GM21717 (cell line): ENCODE data around the gene DUSP7.
A peak's percentile ranks its signal among the peaks of the same experiment; 100 is the strongest.

Experiments used
- ATAC-seq: cut with Tn5 transposase; IDR thresholded peaks from one replicate; pipeline ENCODE4 v1.9.1; 2021; ENCODE audit warnings: mild to moderate bottlenecking, moderate library complexity; ENCODE audit not compliant: unreplicated experiment

DUSP7 gene

DNA sequence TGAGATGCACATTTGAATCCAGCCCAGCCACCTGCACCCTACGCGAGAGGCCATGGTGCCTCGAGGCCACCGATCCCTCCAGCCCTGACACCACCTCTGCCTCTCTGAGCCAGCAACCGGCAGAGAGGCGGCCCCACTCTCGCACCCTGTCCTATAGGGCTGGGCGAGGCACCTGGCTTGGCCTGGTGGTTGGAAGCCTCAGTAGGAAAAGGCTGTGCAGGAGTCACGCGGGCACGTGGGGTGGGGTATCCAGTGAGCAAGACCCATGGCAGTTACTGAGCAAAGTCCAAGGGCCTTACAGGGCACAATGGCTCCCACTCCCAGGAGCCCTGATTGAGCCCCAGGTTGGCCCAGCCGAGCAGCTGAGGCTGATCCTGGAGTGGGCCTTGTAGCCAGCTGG is 12.4 kb upstream of the DUSP7 start:
- no peak for ATAC-seq

DNA sequence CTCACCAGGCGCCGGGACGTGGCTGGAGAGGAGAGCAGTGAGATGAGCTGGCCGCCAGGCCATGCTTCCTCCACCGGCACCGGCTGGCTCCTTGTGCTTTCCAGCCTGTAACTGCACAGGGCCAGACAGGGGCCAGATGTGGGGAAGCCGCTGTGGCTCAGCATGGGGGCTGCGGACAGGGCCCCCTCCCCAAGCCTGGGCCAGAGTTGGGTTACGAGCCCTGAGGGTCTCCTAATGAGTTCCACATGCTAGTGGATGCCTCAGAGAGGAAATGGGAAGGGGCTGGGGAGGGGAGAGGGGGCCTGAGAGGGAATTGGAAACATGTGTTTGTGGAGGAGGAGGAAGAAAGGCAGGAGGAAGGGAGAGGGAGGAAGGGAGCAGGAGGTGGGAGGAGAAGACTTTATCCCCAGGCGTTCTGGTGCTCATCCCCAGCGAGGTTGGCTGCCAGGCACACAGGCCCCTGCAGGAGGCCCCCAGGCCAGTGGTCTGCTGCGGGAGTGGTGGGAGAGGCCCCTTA is 11.7 kb upstream of the DUSP7 start:
- no peak for ATAC-seq

DNA sequence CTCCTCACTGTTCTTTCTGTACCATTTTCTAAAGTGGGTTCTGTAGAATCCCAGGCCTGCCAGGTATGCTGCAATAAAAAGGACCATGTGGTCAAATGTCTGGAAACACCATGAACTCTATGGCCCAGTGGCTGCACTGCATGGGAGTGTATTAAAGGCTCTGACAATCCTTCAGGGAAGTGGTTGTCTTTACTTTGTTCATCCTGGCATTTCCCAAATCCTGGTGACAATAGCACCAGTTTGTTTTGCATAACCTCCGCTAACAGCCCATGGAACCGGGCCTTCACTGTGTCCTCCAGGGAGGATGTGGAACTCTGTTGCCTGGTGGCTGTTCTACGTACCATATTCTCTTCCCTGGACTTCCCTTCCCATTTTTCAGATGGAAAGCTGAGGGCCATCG is 11.2 kb upstream of the DUSP7 start:
- ATAC-seq = no peak

DNA sequence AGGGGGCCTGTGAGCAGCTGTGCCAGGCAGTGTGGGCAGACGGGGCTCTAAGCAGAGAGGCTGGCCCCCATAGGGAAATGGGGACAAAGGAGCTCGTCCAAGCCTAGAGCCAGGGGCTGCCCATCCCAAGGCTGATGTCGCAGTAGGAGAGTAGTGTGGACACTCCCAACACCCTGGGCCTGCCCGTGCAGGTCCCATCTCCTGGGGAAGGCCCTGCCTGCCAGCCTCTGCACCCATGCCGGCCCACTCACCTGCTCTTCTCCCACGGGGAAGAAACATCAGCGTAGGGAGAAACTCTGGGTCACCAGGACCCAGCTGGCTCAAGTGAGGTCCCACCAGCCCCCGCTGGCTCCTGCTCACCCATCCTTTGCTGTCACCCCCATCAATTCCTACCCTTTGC is 10.7 kb upstream of the DUSP7 start:
- ATAC-seq = no peak

DNA sequence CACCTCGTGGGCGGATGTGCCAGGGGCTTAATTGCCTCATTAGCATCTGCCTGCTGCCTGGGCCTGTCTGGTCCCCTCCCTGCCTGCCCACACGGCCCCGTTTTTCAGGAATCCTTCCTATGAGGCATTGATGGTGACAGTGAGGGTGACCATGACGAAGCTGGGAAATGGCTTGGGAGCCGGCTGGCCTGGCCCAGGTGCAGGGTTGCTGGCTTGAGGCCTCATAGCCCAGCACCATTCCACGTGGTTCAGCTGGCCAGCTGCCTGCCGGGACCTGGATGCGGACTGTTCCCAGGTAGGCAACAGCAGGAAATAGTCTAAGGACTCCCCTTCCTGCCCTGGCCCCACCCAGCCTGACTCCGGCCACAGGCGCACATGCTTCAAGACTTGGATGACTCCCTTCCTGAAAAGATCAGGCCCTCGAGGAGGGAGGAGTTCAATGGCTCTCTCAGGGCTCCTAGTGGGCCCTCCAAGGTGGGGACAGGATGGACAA is 8.9 kb upstream of the DUSP7 start:
- ATAC-seq = no peak

DNA sequence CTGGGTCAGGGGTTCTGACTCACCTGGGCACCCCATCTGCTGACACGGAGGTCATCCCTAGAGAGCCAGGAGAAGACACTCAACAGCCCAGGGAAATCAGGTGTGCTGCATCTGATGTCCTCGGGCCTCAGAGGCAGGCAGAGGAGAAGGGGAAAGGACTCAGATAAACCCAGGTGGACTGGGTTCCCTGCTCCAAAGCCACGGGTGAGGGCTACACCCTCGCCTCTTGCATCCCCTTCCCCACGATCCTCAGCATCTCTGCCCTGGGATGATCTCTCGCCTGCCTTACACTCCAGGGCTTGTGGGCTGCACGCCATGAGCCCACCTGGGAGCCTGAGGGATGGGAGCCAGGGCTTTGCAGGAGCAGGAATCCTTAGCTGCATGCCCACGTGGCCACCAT is 8.2 kb upstream of the DUSP7 start:
- no peak for ATAC-seq

DNA sequence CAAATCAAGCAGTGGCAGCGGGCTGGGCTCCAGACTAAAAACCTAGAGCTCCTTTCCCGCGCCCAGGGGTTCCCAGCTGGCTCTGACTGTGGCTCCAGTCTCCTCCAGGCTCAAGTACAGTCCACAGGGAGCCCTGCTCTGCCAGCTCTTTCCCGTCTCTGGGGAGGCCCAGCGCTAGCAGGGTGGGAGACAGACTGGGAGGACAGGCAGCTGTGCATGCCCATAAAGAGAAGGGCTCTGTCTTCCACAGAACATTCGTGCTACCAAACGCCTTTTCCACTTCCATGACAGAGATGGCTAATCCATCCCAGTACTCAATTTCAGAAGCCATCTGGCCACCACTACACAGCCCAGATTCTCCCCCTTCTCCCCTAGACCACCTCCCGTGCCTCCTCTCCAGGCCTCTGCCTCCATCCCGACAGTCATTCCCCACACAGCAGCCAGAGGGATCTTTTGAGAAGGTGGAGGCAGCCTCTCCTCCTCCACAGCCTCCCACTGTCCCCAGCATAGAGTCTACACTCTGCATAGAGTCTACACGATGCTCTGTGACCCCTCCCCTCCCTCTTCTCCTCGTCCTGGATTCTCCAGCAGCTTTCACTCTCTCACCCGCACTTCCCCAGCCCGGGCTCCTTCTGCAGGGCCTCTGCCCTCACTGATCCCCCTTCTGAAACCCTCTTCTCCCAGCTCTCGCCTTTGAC is 6.8 kb upstream of the DUSP7 start:
- ATAC-seq = no peak

DNA sequence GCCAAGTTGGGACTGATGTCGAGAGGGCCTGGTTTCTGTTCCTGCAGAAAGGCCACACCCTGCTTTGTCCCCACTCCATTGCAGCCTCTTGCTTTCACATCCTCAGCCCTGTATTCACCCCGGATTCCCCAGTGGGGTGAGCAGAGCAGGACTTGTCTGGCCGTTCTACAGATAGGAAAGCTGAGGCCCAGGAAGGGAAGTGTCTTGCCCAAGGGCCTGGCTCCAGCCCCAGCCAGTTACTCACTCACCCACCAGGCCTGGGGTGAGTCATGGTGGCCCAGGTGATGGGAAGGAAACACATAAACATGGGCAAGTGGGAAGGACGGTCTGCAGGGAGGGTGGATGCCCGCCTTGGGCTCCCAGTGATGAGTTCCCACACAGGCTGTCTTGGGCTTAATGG is 6.1 kb upstream of the DUSP7 start:
- ATAC-seq = no peak

DNA sequence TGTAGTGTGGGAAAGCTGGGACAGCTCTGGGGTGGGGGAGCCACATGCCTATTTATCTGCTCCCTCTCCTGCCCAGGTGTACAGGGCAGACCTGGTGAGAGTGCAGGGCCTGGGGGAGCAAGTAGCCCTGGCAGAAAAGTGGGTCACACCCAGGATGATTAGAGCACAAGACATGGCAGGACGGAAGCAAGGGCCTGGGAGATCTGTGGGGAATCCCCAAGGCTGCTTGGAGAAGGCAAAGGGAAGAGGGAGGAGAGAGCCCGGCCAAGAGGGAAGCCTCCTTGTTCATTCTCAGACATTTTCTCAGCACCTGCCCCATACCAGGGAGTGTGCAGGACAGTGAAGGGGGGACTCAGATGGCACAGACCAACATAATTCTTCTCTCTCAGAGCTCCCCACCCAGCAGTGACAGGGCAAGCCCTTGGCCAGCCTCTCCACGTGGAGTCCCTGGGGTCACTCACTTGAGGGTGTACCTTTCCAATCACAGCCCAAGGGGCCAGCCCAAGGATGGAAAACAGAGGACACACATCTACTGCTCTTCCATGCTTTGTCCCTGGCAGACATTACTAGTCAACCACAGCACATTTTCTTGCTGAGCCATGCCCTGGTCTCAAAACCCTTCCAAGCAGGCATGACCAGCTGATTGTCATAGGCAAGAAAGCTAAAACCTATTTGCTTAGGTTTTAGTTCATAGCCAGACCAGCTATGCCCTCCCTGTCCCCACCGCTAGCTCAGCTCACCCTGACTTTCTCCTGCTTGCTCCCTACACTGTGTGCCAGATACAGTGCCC is 4.9 kb upstream of the DUSP7 start:
- ATAC-seq = no peak

DNA sequence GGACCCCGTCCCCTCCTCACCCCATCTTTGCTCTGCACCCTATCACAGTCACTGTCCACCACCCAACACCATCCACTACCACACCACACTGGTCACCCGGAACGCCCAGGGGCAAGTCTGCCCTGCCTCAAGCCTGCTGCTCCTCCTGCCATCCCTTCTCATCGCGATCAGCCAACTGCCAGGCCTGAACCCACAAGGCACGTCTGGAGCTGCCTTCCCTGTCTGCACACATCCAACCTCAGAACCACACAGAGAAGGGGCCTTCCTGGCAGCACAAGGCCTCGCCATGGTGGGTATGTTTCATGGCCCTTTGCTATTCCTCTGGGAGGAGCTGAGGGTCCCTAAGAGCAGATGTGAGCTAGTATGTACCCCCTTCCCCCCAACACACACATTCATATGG is 3.4 kb upstream of the DUSP7 start:
- ATAC-seq = no peak

DNA sequence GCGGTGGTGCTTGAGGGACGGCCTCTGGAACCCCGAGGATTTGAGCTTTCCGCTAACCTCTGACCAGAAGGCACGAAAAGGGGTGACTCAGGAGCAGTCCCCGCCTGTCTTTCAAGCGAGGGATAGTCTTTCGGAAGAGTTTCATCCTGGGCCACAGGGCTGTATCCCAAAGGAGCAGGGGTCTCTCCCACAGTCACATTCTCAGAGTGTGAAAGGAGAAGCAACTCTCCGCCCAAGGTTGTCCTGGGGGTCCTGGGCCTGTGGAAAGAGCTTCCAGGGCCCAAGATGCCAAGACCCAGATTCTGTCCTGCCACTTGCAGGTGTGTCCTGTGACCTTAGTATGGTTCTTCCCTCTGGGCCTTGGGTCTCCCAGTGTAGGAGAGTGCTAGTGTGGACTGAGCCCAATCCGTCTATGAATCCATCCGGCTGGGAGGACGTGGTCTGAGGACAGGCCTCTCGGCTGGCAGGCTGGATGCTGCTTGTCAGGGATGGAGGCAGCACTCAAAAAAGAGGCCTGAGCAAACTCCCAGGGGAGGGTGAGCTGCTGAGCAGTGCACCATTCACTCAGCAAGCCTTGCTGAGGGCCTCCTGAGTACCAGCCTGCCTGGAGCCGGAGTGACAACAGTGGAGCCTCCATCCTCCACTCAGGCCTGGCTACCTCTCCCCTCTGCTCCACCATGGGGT is 1.6 kb upstream of the DUSP7 start:
- ATAC-seq = no peak

DNA sequence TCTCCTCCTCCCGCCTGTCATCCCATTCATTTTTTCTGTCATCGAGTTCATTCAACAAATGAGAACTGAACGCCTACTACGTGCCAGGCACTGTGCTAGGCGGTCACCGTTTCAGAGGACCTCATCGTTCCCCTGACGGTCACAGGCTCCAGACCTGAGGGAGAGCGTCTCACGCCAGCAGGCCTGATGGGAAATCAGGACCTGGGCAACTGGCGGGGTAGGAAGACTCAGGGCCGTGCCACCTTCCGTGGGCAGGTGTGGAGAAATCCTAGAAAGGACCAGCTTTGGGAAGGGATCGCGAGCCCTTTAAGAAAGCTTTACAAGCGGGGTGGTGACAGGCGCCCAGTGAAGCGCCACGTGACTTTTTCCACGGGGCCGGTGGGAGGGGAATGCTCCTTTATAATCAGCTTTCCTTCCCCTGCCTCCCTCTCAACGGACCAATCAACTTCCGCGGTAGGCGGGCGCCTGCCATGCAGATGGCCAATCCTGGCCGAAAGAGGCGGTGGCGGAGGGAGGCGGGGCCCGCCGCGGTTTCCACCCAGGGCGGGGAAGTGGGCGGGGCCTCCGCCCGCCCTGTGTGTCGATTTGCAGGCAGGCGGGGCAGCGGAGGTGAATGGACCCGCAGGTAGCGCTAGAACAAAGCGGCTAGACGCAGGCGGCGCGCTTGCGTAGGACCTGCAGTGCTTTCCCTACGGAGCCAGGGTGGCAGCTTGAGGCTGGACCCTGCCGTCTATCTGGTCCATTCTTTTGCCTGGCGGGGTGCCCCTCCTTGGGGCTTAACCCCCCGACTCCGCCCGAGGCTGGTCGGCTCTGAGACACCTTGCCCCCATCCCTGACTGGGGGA is 819 bp upstream of the DUSP7 start:
- ATAC-seq = peak; percentile 67

DNA sequence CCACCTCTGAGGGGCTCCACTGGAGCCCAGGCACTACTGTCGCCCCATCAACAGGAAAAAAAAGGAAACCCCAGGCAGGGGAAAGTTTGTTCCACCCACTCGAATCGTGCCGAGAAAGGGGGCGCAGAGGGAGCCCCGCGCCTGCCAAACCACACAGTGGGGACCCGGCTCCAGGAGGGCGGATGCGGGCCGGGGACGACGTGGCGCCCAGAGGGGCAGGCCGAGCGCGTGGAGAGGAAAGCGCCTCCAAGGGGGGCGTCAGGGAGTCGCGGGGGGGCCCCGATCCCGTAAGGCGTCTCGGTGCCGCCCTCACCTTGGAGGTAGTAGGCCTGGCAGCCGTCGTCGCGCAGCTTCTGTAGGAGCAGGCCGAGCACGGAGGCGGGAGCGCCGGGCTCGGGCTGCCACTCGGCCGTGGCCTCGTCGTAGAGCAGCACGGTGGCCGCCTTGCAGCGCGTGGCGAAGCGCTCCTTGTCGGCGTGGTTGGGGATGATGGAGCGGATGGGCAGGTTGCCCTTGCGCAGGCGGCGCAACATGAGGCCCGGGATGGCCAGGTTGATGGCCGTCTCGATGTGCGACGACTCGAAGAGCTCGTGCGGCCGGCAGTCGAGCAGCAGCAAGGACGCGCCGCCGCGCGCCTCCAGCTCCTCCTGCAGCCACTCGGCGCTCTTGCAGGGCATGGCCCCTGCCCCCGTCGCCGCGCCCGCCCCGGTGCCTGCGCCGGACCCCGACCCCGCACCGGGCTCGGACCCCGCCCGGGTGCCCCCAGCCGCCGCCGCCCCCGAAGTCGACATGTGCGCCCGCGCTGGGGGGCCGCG is 627 bp downstream of the DUSP7 start:
- ATAC-seq = peak; percentile 8

DNA sequence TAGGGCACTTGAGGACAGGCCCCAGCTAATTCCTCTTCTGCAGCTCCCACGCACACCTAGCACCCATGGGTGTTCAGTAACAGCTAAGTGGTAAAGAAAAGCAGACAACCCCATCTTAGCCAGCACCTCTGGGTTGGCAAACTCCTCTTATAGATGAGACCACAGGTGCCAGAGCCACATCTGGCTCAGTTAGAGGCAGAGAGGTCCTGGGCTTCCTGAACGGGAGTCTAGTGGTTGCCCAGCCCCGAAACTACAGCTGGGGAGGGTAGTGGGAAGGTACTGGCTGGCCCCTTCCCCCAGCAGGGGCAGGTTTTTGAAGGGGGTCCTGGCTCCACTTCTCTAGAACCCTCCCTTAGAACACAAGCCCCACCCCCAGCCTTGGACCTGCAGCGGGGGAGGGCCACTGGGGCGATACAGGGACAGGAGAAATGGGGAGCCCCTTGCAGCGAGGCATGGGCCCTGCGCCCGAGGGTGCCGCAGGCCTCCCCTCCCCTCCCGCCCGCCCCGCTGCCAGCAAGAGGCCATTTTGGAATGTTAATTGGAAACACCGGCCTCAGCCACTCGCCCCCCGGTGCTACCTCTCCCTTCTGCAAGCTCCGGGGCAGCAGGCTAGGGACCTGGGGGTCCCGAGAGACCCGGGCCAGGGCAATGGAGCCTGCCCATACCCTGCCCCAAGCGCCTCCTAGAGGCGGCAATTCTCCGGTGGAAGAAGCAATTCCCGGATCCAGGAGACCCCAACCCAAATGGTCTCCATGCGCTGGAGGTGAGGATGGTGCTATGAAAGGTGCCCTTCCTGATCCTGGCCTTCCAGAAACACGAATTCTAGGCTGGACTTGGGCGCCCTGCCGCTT is 1.5 kb downstream of the DUSP7 start:
- ATAC-seq = no peak

DNA sequence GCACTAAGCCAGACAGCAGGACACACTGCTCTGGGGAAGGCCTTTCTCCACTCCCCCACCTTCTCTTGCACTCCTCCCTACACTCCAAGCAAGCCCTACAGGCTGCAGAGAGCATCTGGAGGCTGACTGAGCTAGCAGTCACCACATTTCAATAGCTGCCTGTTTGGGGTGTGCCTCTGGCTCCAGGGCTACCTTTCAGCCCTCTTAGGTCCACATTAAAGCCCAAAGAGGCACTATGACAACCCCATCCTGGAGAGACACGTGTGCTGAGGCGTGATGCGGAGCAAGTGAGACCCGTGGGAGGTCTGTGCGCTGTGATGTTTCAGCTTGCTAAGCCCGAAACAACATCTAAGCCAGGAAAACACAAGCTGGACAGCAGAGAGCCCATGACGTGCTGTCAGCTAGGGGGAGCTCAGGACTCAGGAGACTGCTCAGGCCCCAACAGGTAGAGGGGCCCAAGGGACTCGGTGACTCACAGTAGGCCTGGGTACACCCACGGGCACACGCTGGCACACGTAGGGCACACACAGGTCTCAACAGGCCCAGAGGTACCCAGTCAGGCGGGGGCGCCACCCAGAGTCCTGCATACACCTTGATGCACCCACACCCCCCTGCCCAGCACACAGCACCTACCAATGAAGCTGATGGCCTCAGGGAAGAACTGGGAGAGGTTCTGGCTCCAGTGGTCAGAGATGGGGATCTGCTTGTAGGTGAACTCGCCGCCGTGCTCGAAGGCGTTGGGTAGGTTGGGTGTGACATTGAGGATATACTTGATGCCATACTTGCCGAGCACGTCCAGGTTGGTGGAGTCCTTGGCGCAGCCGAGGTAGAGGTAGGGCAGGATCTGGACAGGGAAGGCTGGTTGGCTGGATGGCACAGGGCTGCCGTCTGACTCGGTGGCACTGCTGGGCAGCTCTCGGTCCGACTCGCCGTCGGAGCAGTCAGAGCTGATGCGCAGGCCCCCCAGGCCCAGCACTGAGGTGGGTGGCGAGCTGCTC is 2.8 kb downstream of the DUSP7 start:
- no peak for ATAC-seq

DNA sequence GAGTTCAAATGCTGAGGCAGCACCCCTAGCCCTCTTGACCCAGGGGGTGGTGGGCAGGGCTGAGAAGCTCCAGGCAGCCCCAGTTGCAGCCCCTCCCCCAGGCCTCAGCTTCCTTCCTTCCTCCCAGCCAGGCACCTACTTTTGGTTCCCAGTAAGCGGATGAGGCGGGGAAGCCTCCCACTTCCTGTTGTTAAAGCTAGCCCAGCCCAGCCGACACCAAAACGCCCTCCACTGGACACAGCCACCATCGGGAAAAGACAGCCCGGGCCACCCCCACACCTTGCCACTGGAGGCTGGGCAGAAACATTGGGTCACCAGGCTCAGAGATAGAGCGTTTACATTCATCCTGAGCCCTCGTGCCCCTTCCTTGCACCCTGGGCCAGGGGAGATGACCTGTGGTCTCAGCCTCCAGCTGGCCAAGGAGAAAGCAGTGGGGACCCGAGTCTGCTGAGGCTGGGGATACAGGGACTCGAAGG is 3.5 kb downstream of the DUSP7 start:
- no peak for ATAC-seq

DNA sequence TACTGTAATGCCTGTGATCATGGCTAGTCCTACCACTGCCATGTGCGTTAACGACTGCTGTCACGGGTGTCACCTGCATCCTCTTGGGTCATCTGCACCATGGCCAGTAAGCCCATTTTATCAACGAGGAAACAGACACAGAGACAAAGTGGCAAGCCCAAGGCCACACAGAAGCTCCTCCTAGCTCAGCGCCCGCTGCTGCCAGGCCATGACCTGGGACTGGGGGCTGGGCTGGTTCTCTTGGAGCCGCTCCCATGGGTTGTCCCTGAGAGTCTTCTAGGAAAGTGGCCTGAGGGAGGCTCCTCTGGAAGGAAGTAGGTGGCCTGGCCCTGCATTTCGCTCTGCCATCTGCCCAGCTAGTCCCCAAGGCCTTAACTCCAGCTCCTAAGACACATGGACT is 4.9 kb downstream of the DUSP7 start:
- ATAC-seq = no peak

DNA sequence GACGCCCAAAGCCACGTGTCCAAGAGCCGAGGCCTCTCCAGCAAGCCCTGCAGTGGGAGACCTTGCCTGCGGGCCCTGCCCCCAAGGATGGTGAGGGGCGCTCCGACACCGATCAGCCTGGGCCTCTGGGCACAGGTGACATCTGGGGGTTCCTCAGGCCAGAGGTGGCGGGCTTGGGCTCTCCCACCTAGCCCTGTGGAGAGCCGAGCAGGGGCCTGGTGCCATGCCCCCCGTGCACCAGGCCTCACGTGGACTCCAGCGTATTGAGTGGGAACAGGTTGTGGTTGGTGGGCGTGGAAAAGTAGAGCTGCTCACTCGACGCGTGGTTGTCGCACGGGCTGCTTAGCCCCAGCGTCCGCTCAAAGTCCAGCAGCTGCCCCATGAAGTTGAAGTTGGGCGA is 5.8 kb downstream of the DUSP7 start:
- no peak for ATAC-seq
